ENCODE data around the gene RRH.

RRH gene

GRCh38 chr4:109887071-109887470 lies 59.3 kb downstream of the RRH start:
- DNase-seq (ENCODE audit: low spot score), result no peak

- no peak for DNase-seq (ENCODE audit: low spot score)
Observed at GRCh38 chr4:109890076-109890475, 62.3 kb downstream of the RRH start.
